Thoracic aorta (tissue), 2 donors: ENCODE data around the gene LDLRAD4. TPM values are rescaled to one million over a fixed set of nuclear protein-coding genes. Genes with fewer than 3 reads are reported as not detected.

Experiments used
- ATAC-seq: fragments of 150-250 bp; one replicate; pipeline ENCODE4 v1.8.0; 2017; ENCODE audit warnings: low read depth; ENCODE audit not compliant: insufficient number of reproducible peaks, low FRiP score
- DNase-seq: peaks from one replicate; pipeline ENCODE4 v3.0.0-alpha.2; 2020; ENCODE audit warnings: low spot score
- H3K27ac ChIP-seq, 2 donors: fragments of 200-600 bp; sonication (generic); 1 replicate in 1 of 2; 2 replicates in 1 of 2; pipeline ENCODE4 v1.5.1; 2016; ENCODE audit warnings: mild to moderate bottlenecking in 2 of 2, moderate library complexity in 2 of 2
- H3K27me3 ChIP-seq: fragments of 200-600 bp; sonication (generic); replicated peaks from 2 replicates; pipeline ENCODE4 v1.6.0; 2016; ENCODE audit warnings: mild to moderate bottlenecking; ENCODE audit not compliant: insufficient read depth
- H3K36me3 ChIP-seq: fragments of 200-600 bp; sonication (generic); one replicate; pipeline ENCODE4 v1.5.1; 2016
- H3K4me1 ChIP-seq, 2 donors: fragments of 200-600 bp; sonication (generic); 1 replicate in 1 of 2; 2 replicates in 1 of 2; pipeline versions ENCODE4 v1.5.1 to v1.6.0; 2016; ENCODE audit warnings: low read depth in 2 of 2, mild to moderate bottlenecking in 1 of 2; ENCODE audit not compliant: control insufficient read depth in 1 of 2
- H3K4me3 ChIP-seq: fragments of 200-600 bp; sonication (generic); 2 replicates; pipeline ENCODE4 v1.5.1; 2016; ENCODE audit warnings: mild to moderate bottlenecking
- H3K9me3 ChIP-seq: fragments of 200-600 bp; sonication (generic); 2 replicates; pipeline ENCODE4 v1.5.1; 2016
- total RNA-seq, 2 donors: library from RNA; depleted of rRNA; stranded (reverse); fragments of >200 nt; gene quantifications; one replicate each; pipeline versions ENCODE4 v1.1.0 to v1.2.3, GENCODE V29; 2016
- TF ChIP-seq, protein P1 (sequence below): fragments of 200-600 bp; sonication (generic); IDR thresholded peaks from one replicate; pipeline ENCODE4 v1.5.1; 2019; ENCODE audit warnings: antibody characterized with exemption

The LDLRAD4 gene
- total RNA-seq, 2 donors from 2014 or later: 98.4 to 135 TPM

DNA sequence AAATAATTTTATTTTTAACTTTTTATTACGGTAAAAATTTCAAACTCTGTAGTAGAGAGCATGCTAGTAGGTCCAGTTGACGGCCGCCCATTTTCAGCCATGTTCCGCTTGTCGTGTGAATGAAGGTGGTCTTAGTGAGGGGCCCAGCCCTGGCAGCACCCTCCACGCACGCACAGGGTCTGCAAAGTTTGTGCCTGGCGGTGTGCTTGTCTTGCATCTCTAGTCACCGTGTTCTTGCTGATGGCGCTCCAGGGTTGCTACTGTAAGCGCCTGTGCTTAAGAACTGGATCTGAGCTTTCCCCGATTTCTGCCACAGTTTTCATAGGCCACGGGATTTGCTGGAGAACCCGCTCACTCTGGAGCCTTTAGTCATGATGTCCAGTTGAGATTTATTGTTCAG is 28.9 kb downstream of the LDLRAD4 start:
- H3K4me1 ChIP-seq: peaks cover 0 to 9% of the 10 kb centered on the region in 2 donors
- H3K4me3 ChIP-seq: no peak overlapping the region
- DNase-seq (no peak), ATAC-seq (no peak)
- H3K27me3 ChIP-seq: no peaks in the 10 kb centered on the region
- H3K36me3 ChIP-seq: no peaks in the 10 kb centered on the region
- TF ChIP-seq, protein P1, sequence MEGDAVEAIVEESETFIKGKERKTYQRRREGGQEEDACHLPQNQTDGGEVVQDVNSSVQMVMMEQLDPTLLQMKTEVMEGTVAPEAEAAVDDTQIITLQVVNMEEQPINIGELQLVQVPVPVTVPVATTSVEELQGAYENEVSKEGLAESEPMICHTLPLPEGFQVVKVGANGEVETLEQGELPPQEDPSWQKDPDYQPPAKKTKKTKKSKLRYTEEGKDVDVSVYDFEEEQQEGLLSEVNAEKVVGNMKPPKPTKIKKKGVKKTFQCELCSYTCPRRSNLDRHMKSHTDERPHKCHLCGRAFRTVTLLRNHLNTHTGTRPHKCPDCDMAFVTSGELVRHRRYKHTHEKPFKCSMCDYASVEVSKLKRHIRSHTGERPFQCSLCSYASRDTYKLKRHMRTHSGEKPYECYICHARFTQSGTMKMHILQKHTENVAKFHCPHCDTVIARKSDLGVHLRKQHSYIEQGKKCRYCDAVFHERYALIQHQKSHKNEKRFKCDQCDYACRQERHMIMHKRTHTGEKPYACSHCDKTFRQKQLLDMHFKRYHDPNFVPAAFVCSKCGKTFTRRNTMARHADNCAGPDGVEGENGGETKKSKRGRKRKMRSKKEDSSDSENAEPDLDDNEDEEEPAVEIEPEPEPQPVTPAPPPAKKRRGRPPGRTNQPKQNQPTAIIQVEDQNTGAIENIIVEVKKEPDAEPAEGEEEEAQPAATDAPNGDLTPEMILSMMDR: no peak
- H3K9me3 ChIP-seq: no peaks in the 10 kb centered on the region
- no peak overlapping the region for H3K27ac ChIP-seq

DNA sequence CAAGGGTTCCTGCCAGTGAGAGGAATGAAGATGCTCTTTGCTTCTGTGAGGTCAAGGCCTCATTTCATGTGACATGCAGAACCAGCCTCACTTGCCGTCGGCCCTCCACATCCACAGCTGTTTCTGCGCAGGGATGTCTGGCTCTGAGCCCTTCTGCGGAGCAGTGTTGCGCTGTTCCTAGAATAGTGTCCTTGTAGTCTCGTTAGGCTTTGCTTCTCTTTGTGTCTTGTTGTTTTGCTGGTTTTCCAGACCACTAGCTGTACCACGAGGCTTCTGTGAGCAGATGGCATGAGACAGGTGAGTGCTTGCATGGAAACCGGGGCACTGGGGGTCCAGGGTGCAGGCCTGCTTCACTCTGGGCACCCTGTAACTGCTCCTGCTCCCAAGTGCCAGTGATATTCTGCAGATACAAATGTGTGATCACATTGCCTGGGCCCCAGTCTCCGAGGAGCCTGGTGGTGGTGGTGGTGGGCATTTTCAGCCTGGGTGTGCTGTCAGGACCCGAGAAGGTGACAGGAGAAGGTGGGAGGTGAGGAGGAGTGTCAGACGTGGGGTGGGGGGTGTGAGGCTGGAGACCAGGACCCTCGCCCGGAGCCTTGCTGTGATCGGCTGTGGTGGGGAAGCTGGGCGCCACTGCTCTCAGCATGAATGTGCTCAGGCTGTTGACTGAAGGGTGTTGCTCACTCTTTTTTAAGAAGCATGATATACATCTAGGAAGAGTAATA is 34.3 kb downstream of the LDLRAD4 start:
- H3K27me3 ChIP-seq: no peaks in the 10 kb centered on the region
- DNase-seq (no peak), ATAC-seq (no peak)
- H3K36me3 ChIP-seq: no peaks in the 10 kb centered on the region
- H3K27ac ChIP-seq: no peak overlapping the region
- no peak overlapping the region for H3K4me3 ChIP-seq
- H3K4me1 ChIP-seq: peaks cover 0 to 9% of the 10 kb centered on the region in 2 donors
- H3K9me3 ChIP-seq: no peaks in the 10 kb centered on the region
- TF ChIP-seq, protein P1: no peak

DNA sequence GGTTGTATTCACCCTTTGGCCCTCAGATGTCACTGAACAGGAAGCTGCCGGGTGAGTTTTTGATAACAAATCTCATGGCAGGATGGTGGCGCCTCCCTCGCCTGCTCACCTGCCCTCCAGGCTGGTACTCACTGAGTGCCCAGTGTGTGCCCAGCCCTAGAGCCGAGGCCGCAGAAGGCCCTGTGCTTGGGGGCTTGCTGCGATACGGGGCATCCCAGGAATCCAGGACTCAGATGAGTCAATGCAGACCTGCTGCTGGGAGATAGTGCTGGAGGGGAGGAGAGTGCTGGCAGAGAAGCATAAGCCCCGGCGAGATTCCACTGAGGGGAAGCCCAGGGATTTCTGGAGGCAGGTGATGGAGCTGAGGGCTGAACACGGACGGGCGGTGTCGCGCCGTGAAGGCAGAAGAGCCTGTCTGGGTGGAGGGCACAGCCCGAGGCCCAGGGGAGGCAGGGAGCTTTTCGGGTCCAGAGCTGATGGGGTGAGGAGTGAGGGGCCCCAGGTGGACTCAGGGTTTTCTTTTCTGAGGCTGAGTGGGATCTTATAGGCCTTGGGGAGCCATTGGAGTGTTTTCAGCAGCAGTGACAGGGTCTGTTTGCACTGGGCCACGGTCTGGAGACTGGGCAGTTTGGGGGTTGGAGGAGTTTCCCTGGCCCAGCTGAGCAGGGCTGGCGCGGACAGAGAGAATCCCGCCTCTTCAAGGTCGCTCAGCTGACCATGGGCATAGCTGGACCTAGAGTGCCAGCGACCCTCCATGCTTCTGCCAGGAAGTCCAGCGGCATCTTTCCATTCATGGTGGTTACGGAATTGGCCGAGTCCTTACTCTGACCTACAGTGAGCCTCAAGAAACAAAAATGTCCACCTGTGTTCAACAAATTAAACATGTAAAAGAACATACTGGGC is 35.5 kb downstream of the LDLRAD4 start:
- Histone ChIP-seq H3K27me3 (no peaks in the 10 kb centered on the region), H3K36me3 (no peaks in the 10 kb centered on the region), H3K27ac (no peak overlapping the region), H3K4me1 (peaks cover 7 to 19% of the 10 kb centered on the region in 2 donors), H3K4me3 (no peak overlapping the region), H3K9me3 (no peaks in the 10 kb centered on the region)
- ATAC-seq: no peak
- TF ChIP-seq, protein P1: no peak
- no peak for DNase-seq

DNA sequence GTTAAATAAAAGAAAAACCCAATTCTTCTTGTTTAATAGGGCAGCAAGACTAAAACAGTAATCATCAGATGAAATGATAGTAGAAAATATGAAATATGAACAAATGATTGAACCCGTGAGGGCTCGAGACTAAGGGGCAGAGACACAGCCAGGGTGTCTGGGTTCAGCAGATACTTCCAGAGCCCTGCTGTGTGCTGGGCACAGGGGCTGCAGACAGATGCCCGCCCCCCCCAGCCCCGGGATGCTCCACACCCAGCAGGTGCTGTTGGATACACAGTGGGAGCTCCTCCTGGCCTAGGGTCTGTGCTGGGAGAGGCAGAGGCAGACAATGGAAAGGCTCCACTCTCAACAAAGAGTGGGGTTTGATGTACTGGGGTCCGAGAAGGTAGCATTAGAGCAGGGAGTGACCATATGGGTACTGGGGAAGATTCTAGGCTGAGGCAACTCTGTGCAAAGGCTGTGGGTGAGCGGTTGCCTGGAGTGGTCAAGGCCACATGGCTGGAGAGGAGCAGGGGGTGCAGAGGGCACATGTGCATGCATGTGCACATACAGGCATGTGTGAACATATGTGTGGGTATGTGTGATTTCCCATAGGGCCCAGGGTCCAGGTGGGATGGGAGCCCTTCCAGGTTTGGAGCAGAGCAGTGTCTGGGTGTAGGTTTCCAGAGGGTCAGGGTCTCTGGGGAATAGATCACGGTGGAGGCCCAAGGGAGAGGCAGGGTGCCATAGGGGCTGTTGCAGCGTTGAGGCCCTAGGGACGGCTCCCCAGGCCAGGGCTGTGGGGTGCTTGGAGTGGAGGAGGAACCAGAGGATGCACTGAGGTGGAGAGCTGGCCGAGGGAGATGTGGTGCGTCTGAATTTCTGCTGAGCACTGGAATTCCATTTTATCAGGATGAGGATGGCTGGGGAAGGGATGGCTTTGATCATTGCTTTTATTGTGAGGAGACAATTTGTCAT is 36.7 kb downstream of the LDLRAD4 start:
- Histone ChIP-seq H3K27me3 (no peaks in the 10 kb centered on the region), H3K9me3 (no peaks in the 10 kb centered on the region), H3K36me3 (no peaks in the 10 kb centered on the region), H3K4me3 (no peak overlapping the region), H3K4me1 (peaks cover 19 to 31% of the 10 kb centered on the region in 2 donors), H3K27ac (no peak overlapping the region)
- no peak for DNase-seq
- ATAC-seq: no peak
- TF ChIP-seq, protein P1: no peak
